Uterus (tissue), 2 donors: ENCODE measurements around the gene ALS2CL.

Experiments
- CTCF ChIP-seq, 4 experiments: fragments of 200-600 bp in 2 of 4; fragments of 450-650 bp in 2 of 4; sonication (generic) in 2 of 4; IDR thresholded peaks; one replicate each; pipeline ENCODE4 v1.5.1; 2016 to 2019; ENCODE audit warnings: antibody characterized with exemption in 4 of 4, mild to moderate bottlenecking in 2 of 4, moderate library complexity in 1 of 4
- POLR2A ChIP-seq, 2 donors: fragments of 450-650 bp; IDR thresholded peaks; one replicate each; pipeline ENCODE4 v1.6.1; 2016; ENCODE audit warnings: antibody characterized with exemption in 2 of 2, mild to moderate bottlenecking in 1 of 2, moderate library complexity in 1 of 2

DNA sequence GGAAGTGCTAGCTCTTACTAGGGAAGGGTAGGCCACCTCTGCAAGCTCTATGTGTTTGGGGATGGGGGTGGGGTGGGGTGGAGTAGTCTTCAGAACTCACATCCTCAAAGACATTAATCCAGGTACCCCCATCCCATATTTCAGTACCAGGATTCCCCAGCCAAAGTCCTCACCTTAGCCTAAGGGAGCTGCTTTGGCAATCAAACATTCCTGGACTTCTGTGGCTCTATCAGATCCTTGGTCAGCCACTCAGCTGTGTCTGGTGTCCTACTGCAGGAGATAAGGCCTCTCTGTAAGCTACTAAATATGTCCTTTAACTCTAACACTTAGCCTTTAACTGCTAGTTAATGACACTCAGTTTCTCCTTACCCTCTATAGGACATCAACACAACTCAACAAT, 54.3 kb downstream of the ALS2CL start:
- no peak for TF ChIP-seq CTCF (IDR thresholded peaks at IDR 0.05)
- no peak for TF ChIP-seq POLR2A (IDR thresholded peaks at IDR 0.05)
